HG02938 (cell line): Measurements from ENCODE around the gene COL20A1.

Experiments
- ATAC-seq: cut with Tn5 transposase; IDR thresholded peaks from one replicate; pipeline ENCODE4 v1.9.1; 2021; ENCODE audit warnings: mild to moderate bottlenecking, moderate library complexity; ENCODE audit not compliant: unreplicated experiment

Gene COL20A1

DNA sequence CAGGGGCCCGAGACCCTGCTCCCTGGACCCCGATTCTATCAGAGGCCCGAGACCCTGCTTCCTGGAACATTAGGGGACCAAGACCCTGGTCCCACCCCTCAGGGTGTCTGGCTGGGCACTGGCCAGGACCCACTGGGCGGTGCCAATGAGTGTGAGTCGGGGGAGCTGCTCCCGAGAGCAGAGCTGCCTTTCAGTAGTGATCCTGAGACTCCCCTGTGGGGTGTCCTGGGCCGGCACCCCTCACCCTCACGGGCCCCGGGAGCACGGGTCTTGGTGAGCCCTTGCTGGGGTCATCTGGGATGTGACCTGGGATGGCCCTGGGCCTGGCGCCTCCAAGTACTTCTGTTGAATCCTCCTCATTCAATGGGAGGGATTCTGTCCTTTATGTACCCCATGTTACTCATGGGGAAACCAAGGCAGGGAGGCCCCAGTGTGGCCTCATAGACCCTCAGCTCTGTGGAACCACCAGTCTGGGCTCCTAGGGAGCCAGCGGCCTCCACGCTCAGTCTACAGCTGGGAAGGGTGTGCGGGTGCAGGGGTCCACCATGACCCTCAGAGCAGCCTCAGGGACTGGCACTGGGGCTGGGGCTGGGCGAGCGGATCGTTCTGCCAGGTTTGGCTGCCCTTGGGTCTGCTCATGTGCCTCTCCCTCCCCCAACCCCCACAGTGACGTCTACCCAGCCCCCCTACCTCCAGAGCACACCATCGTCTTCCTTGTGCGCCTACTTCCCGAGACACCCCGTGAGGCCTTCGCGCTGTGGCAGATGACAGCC, 25.6 kb downstream of the COL20A1 start:
- ATAC-seq, result no peak

DNA sequence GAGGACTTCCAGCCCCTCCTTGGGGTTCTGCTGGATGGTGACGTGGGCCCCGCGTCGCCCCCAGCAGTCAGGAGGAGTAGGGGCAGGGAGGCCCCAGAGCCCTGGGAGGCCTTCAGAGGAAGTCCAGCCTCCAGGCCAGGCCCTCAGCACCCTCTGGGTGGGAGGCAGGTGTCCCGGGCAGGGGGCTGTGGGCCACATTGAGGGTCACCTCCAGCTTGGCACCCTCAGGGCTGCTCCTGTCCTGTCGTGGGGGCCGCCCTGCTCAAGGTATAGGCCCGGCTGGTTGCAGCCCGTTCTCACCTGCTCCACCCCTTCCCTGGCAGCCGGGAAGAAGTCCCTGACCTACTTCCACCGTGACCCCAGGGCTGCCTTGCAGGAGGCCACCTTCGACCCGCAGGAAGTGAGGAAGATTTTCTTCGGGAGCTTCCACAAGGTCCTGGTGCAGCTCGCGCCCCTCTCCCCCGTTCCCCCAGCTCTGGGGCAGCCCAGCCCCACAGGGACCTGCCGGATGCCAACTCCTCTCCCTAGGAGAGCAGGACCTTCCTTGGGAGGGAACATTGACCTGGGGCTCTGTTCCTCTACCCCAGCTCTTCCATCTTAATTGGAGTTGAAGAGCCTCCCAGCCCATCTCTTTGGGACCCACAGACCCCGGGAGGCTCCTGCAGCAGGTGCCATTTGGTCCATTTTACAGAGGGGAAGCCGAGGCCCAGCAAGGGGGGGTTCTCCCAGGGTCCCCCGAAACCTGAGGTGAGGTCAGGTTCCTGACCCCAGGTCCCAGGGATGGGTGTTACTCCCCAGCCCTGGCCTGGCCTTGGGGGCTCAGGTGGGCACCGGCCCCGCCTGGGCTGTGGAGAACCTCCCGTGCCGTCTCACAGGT, 26.4 kb downstream of the COL20A1 start:
- no peak for ATAC-seq

GRCh38 chr20:63320041-63320511, 27.1 kb downstream of the COL20A1 start:
- ATAC-seq, result no peak

GRCh38 chr20:63320616-63321147, 27.7 kb downstream of the COL20A1 start:
- no peak for ATAC-seq

- ATAC-seq, result no peak
Measured at GRCh38 chr20:63321148-63321831, 28.3 kb downstream of the COL20A1 start.

GRCh38 chr20:63322146-63322932, 29.4 kb downstream of the COL20A1 start:
- no peak for ATAC-seq

- no peak for ATAC-seq
Measured at GRCh38 chr20:63322933-63323273, 29.9 kb downstream of the COL20A1 start.

DNA sequence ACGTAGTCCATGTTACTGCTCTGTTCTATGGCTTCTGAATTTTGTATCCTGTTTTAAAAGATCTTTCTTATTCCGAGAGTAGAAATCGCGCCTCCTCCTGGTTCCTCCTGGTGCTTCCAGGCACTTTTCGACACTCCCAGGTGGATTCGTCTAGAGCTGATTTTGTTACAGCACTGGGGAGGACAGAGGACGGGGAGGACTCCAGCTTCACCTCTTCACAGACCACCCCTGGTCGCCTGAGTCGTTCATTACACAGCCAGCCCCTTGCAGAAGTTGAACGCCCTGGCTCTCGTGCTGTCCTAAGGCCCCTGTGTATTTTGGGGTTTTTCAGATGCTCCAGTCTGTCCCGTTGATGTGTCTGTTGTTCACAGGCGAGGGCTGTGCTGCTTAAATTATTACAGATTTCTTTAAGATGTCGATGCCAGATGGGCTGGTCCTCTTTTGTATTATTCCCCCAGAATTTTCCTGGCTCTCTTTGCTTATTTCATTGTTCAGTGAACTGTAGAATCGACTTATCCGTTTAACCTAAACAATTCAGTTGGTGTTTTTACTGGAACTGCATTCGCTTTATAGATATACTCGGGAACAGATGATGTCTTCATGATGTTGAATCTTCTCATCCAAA, 30.5 kb downstream of the COL20A1 start:
- no peak for ATAC-seq

- ATAC-seq, result no peak
Measured at GRCh38 chr20:63325021-63325471, 32.1 kb downstream of the COL20A1 start.

- no peak for ATAC-seq
Measured at GRCh38 chr20:63325554-63326313, 32.7 kb downstream of the COL20A1 start.

DNA sequence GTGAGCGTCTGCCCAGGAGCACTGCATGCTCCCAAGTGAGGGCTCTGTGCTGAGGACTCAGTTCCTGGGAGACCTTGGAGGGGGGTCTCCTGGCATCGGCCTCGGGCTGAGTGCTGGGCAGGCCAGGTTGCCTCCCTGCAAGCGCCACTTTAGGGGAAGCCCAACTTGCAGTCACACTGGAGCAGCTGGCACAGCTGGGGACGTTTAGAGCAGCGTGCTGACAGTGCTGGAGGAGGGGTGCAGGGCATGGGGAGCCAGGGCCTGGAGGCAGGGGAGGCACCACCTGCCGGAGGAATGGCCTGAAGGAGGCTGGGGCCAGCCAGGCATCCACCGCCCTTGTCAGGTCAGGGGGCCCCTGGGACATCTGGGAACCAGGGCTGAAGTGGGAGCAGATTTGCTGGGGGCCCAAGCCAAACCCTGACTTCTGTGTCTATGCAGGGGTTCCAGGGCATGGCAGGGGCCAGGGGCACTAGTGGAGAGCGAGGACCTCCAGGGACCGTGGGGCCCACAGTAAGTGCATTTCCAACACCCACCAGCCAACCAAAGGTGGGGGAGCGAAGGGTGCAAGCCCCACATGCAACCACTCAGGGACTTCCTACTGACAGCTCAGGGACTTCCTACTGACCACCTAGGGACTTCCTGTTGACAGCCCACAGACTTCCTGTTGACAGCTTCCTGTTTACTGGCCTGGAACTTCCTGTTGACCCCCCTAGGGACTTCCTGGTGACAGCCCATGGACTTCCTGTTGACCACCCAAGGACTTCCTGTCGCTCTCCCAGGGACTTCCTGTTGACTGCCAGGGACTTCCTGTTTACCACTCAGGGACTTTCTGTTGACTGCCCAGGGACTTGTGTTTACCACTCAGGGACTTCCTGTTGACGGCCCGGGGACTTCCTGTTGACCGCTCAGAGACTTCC, 33.6 kb downstream of the COL20A1 start:
- ATAC-seq, result no peak

DNA sequence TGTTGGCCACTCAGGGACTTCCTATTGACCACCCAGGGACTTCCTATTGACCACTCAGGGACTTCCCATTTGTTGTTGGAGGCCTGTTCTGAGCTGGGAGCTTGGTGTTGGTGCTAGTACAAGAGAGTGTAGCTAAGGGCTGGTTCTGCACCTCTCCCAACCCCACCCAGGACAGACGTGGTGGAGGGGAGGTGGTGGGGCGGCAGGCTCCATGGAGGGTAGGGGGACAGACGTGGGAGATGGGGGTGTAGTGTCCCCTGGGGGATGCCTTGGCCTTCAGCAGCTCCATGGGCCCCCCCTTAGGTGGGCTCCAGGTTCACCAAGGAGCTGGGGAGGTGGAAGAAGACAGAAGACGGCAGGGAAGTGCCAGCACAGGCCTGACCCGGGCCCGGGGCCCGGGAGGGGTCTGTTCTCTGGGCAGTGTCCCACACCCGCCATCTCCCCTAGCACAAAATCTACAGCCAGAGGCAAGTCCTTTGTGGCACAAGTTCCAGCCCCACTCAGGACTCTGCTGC, 34.3 kb downstream of the COL20A1 start:
- no peak for ATAC-seq

DNA sequence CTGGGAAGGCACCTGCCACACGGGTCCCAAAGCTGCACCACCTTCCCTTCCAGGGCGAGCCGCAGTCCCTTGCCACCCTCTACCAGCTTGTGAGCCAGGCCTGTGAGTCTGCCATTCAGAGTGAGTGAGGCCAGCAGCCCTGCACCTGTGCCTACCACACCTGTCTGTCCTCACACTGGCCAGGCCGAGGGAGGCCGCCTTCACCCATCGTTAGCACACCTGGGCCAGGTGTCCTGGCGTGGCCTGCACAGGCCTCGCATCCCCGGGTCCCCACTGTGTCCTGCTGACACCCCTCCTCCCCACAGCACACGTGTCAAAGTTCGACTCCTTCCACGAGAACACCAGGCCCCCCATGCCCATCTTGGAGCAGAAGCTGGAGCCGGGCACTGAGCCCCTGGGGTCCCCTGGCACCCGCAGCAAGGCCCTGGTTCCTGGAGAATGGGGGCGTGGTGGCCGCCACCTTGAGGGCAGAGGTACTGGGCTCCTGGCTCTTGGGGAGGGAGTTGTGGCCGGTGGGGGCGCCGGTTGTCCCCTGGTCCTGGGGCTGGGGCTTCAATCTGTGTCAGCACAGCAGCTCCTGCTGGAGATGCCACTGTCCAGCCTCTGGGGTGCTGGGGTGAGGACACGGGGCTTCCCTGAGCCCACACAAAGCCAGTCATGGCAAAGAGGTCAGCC, 35.2 kb downstream of the COL20A1 start:
- no peak for ATAC-seq

DNA sequence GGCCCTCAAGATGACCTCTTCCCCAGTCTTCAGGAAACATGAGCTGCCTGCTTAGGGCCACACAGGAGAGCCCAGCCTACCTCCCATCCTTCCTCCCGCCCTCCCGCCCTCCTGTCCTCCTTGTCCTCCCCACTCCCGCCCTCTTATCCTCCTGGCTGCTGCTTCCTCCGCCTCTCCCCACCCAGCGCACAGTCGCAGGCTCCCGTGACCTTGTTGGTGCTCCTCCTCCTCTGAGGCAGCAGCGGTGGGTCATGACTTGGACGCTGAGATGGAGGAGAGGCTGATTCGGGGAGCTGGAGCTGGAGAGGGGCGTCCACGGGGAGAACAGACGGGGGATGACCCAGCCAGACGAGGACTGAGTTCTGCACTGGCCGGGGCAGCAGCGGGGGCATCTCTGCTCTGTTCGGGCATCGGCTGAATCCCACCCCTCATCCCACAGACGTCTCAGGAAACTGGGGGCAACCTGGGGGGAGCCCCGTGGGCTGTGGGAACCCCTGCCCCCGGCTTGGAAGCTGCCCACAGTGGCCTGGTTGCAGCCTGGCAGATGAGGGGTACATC, 35.8 kb downstream of the COL20A1 start:
- ATAC-seq, result no peak

- ATAC-seq, result no peak
Measured at GRCh38 chr20:63329331-63330083, 36.5 kb downstream of the COL20A1 start.

GRCh38 chr20:63330084-63330760, 37.2 kb downstream of the COL20A1 start:
- no peak for ATAC-seq
